ENCODE results near the gene ALDH3B1. TPM values are rescaled to one million over a fixed set of nuclear protein-coding genes. Genes with fewer than 3 reads are reported as not detected.

Gene ALDH3B1
- total and polyA plus RNA-seq, 4 donors, result 1.6 to 7.1 (median 3.4) TPM

DNA sequence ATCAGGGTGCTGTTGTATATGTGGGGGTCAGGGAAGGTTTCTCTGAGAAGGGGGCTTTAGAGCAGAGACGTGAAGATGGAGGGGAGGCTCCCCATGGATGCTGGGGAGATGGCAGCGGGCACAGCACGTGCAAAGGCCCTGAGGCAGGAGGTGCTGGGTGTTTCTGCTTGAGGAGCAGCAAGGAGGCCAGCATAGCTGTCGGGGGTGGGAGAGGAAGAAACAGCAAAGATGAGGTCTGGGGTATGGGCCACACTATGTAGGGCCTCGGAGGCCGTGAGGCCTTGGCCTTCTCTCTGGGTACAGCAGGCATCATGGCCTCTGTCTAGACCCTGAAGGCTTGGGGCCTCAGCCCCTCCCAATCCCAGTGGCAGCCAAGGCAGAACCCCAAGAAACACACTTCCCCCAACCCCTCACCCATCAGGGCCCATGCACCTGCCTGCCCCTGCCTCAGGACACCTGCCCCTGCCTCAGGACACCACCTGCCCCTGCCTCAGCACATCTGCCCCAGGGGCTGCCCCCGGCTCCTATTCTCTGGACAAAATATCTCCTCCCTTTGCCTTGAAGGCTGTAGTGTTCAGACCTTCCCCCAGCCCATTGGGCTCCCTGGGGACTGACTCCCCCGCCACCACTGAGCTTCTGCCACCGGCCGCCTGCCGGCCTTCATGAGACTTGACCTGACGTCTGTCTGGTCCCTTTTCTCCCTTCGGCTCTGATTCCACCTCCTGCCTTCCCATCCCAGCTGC is 6.2 kb downstream of the ALDH3B1 start:
- H3K27ac ChIP-seq (ENCODE audit: low read depth in 1 of 2, low read length in 2 of 2), result no peak overlapping the region
- 82% methylated on average over 13 of the region's 13 CpGs for WGBS

DNA sequence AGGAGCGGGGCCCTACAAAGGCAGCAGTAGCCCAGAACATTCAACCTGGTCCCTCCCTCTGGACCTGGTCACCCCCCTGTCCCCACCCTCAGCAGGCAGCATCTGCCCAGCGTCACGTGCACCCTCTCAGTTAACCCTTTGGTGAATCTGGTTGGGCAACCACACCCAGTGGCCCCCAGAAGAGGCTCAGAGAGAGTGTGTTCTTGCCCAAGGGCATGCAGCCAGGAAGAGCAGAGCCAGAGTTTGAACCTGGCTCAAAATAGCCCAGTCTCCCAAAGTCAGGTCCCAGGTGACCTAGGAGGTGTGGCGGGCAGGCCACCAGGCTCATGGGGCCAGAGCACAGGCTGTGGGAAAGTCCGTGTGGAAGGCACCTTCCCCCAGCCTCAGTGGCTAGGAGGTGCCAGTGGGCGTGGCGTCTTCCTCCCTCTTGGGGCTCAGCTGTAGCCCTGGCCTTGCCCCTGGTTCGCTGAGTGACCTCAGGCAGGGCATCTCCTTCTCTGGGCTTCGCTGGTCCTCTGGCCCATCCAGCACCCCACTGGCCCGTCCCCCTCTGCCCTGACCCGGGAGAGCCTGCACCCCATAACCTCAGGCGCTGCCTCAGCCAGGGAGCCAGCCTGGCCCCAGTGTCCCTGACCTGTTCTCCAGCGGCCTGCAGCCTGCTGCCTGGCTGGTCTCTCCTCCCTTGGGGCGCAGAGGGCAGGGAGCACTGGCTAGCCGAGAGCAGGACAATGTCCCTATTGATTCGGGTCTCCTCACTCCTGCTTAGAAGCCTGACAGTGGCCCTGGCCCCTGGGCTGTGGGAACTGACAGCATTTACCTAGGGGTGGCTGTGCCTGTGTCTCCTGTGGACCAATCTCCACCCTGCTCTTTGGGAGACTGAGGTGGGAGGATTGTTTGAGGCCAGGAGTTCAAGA is 7.0 kb downstream of the ALDH3B1 start:
- H3K27ac ChIP-seq (ENCODE audit: low read depth in 1 of 2, low read length in 2 of 2), result no peak overlapping the region
- H3K4me1 ChIP-seq (ENCODE audit: control insufficient read depth in 4 of 4, insufficient read depth in 4 of 4, low read length in 3 of 4), result peaks cover 1 to 12% (median 8%) of the 10 kb centered on the region in 4 donors
- H3K36me3 ChIP-seq (ENCODE audit: control insufficient read depth in 4 of 4, insufficient read depth in 3 of 4, low read depth in 1 of 4, low read length in 3 of 4), result no peaks in the 10 kb centered on the region
- H3K9me3 ChIP-seq (ENCODE audit: control insufficient read depth in 4 of 4, low read length in 3 of 4), result no peaks in the 10 kb centered on the region
- WGBS, result 53% methylated on average over 16 of the region's 16 CpGs
- H3K4me3 ChIP-seq (ENCODE audit: low read depth in 1 of 3, low read length in 3 of 3), result no peak overlapping the region
- no peaks in the 10 kb centered on the region for H3K27me3 ChIP-seq (ENCODE audit: control insufficient read depth in 4 of 4, insufficient read depth in 4 of 4, low read length in 3 of 4)
- no peak for DNase-seq (ENCODE audit: low spot score)
- H3K9ac ChIP-seq (ENCODE audit: low read depth in 1 of 2, low read length in 2 of 2), result no peak overlapping the region
- TF ChIP-seq SP1 (IDR thresholded peaks at IDR 0.05) (no peak), RXRA (IDR thresholded peaks at IDR 0.05) (peak in 1 of 2 donors; percentile 21), TAF1 (conservative IDR thresholded peaks at IDR 0.05) (no peak), FOXA2 (IDR thresholded peaks at IDR 0.05) (no peak), NR2F2 (IDR thresholded peaks at IDR 0.05) (no peak), MAX (IDR thresholded peaks at IDR 0.05) (no peak), JUND (IDR thresholded peaks at IDR 0.05) (no peak), FOXA1 (IDR thresholded peaks at IDR 0.05) (no peak), HNF4A (conservative IDR thresholded peaks at IDR 0.05) (peak; percentile 19 to 20), GABPA (IDR thresholded peaks at IDR 0.05 in 1 of 2, conservative IDR thresholded peaks at IDR 0.05 in 1 of 2) (no peak), HNF4G (IDR thresholded peaks at IDR 0.05) (no peak)
- TF ChIP-seq, protein P1, sequence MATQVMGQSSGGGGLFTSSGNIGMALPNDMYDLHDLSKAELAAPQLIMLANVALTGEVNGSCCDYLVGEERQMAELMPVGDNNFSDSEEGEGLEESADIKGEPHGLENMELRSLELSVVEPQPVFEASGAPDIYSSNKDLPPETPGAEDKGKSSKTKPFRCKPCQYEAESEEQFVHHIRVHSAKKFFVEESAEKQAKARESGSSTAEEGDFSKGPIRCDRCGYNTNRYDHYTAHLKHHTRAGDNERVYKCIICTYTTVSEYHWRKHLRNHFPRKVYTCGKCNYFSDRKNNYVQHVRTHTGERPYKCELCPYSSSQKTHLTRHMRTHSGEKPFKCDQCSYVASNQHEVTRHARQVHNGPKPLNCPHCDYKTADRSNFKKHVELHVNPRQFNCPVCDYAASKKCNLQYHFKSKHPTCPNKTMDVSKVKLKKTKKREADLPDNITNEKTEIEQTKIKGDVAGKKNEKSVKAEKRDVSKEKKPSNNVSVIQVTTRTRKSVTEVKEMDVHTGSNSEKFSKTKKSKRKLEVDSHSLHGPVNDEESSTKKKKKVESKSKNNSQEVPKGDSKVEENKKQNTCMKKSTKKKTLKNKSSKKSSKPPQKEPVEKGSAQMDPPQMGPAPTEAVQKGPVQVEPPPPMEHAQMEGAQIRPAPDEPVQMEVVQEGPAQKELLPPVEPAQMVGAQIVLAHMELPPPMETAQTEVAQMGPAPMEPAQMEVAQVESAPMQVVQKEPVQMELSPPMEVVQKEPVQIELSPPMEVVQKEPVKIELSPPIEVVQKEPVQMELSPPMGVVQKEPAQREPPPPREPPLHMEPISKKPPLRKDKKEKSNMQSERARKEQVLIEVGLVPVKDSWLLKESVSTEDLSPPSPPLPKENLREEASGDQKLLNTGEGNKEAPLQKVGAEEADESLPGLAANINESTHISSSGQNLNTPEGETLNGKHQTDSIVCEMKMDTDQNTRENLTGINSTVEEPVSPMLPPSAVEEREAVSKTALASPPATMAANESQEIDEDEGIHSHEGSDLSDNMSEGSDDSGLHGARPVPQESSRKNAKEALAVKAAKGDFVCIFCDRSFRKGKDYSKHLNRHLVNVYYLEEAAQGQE (IDR thresholded peaks at IDR 0.05), result no peak

More for the DNA sequence above, 6.2 kb downstream of the ALDH3B1 start:
- H3K9ac ChIP-seq (ENCODE audit: low read depth in 1 of 2, low read length in 2 of 2), result no peak overlapping the region
- H3K27me3 ChIP-seq (ENCODE audit: control insufficient read depth in 4 of 4, insufficient read depth in 4 of 4, low read length in 3 of 4), result no peaks in the 10 kb centered on the region
- no peak for DNase-seq (ENCODE audit: low spot score)
- H3K36me3 ChIP-seq (ENCODE audit: control insufficient read depth in 4 of 4, insufficient read depth in 3 of 4, low read depth in 1 of 4, low read length in 3 of 4), result no peaks in the 10 kb centered on the region
- peaks cover 1 to 12% (median 8%) of the 10 kb centered on the region in 4 donors for H3K4me1 ChIP-seq (ENCODE audit: control insufficient read depth in 4 of 4, insufficient read depth in 4 of 4, low read length in 3 of 4)
- H3K9me3 ChIP-seq (ENCODE audit: control insufficient read depth in 4 of 4, low read length in 3 of 4), result no peaks in the 10 kb centered on the region
- TF ChIP-seq TAF1 (conservative IDR thresholded peaks at IDR 0.05) (no peak), MAX (IDR thresholded peaks at IDR 0.05) (no peak), HNF4A (conservative IDR thresholded peaks at IDR 0.05) (no peak), FOXA2 (IDR thresholded peaks at IDR 0.05) (no peak), GABPA (IDR thresholded peaks at IDR 0.05 in 1 of 2, conservative IDR thresholded peaks at IDR 0.05 in 1 of 2) (no peak), FOXA1 (IDR thresholded peaks at IDR 0.05) (no peak), SP1 (IDR thresholded peaks at IDR 0.05) (no peak), HNF4G (IDR thresholded peaks at IDR 0.05) (no peak), EGR1 (IDR thresholded peaks at IDR 0.05; ENCODE audit: low read depth in 2 of 2) (no peak)
- TF ChIP-seq, protein P1 (IDR thresholded peaks at IDR 0.05), result no peak
- TF ChIP-seq, protein P2, sequence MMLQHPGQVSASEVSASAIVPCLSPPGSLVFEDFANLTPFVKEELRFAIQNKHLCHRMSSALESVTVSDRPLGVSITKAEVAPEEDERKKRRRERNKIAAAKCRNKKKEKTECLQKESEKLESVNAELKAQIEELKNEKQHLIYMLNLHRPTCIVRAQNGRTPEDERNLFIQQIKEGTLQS (IDR thresholded peaks at IDR 0.05), result no peak
- TF ChIP-seq, protein P3, sequence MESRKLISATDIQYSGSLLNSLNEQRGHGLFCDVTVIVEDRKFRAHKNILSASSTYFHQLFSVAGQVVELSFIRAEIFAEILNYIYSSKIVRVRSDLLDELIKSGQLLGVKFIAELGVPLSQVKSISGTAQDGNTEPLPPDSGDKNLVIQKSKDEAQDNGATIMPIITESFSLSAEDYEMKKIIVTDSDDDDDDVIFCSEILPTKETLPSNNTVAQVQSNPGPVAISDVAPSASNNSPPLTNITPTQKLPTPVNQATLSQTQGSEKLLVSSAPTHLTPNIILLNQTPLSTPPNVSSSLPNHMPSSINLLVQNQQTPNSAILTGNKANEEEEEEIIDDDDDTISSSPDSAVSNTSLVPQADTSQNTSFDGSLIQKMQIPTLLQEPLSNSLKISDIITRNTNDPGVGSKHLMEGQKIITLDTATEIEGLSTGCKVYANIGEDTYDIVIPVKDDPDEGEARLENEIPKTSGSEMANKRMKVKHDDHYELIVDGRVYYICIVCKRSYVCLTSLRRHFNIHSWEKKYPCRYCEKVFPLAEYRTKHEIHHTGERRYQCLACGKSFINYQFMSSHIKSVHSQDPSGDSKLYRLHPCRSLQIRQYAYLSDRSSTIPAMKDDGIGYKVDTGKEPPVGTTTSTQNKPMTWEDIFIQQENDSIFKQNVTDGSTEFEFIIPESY (IDR thresholded peaks at IDR 0.05), result no peak
- H3K4me3 ChIP-seq (ENCODE audit: low read depth in 1 of 3, low read length in 3 of 3), result no peak overlapping the region
